Measurements from ENCODE around the gene C1GALT1. TPM values are rescaled to one million over a fixed set of nuclear protein-coding genes. Genes with fewer than 3 reads are reported as not detected.

The C1GALT1 gene
- total and polyA plus RNA-seq, 2 donors (not counting 3 experiments of a cell fraction or from before 2014, with no cell fraction given), result 18.3 to 31.1 TPM

- peaks cover 3% of the 10 kb centered on the region for H3K9me1 ChIP-seq (replicated peaks; ENCODE audit: control insufficient read depth, extremely low read depth, insufficient read depth, low read length)
- H3K27ac ChIP-seq (ENCODE audit: insufficient read depth, low read depth, low read length), result no peak overlapping the region
- H3K27me3 ChIP-seq (ENCODE audit: control insufficient read depth in 2 of 2, insufficient read depth in 2 of 2, low read length in 2 of 2), result no peaks in the 10 kb centered on the region
- H3K4me1 ChIP-seq (ENCODE audit: control insufficient read depth, extremely low read depth, insufficient read depth, low read length), result peaks cover 18% of the 10 kb centered on the region
- H3K9me3 ChIP-seq (replicated peaks; ENCODE audit: control insufficient read depth, insufficient read depth, low read length), result no peaks in the 10 kb centered on the region
- H2AFZ ChIP-seq (ENCODE audit: low read depth, low read length), result no peak overlapping the region
- H3K9ac ChIP-seq (replicated peaks; ENCODE audit: extremely low read depth, insufficient read depth, low read length), result no peak overlapping the region
- TF ChIP-seq MYC (IDR thresholded peaks at IDR 0.05; ENCODE audit: low read depth, low read length) (no peak), JUN (IDR thresholded peaks at IDR 0.05; ENCODE audit: borderline replicate concordance, insufficient read depth, insufficient read length, low read depth) (no peak), POLR2AphosphoS5 (IDR thresholded peaks at IDR 0.05; ENCODE audit: insufficient read depth, low read depth, low read length) (no peak), POLR2A (IDR thresholded peaks at IDR 0.05; ENCODE audit: low read depth, low read length) (no peak), FOS (IDR thresholded peaks at IDR 0.05; ENCODE audit: borderline replicate concordance, insufficient read depth, low read length) (no peak)
- DNase-seq (ENCODE audit: low read depth, low spot score), result no peak
- intact Hi-C loops (cut with micrococcal nuclease) (no loop called here), dilution Hi-C loops (cut with MboI; ENCODE audit: extremely low pct_ligation_motif_present, low sequenced_read_pairs) (no loop called here)
- H3K79me2 ChIP-seq (ENCODE audit: control insufficient read depth, insufficient read depth, low read length), result peaks cover 60% of the 10 kb centered on the region
- ChIA-PET CTCF (no interaction called here), POLR2A (no interaction called here)
- H3K36me3 ChIP-seq (ENCODE audit: control insufficient read depth in 2 of 2, extremely low read depth in 1 of 2, insufficient read depth in 2 of 2, low read length in 2 of 2), result no peaks in the 10 kb centered on the region
- no peak overlapping the region for H3K4me2 ChIP-seq (ENCODE audit: insufficient read depth, low read length)
- H4K20me1 ChIP-seq (replicated peaks; ENCODE audit: control insufficient read depth, extremely low read depth, insufficient read depth, low read length), result peaks cover 2% of the 10 kb centered on the region
- no peak overlapping the region for H3K4me3 ChIP-seq (replicated peaks in 1 of 3; ENCODE audit: insufficient read depth in 1 of 3, low read depth in 1 of 3, low read length in 3 of 3)
- no peak for FAIRE-seq
- no TSS peak for BruUV-seq (replicated peaks)
Observed at GRCh38 chr7:7185371-7185989, 3.1 kb downstream of the C1GALT1 start.

GRCh38 chr7:7188091-7188490 lies 5.7 kb downstream of the C1GALT1 start:
- no peak for FAIRE-seq
- no peak for TF ChIP-seq EZH2 (IDR thresholded peaks at IDR 0.05; ENCODE audit: borderline replicate concordance, low read depth, low read length, severe bottlenecking)
- H3K27me3 ChIP-seq (ENCODE audit: control insufficient read depth in 2 of 2, insufficient read depth in 2 of 2, low read length in 2 of 2), result no peaks in the 10 kb centered on the region
- peaks cover 85% of the 10 kb centered on the region for H3K79me2 ChIP-seq (ENCODE audit: control insufficient read depth, insufficient read depth, low read length)
- no peak overlapping the region for H3K4me2 ChIP-seq (ENCODE audit: insufficient read depth, low read length)
- no peak for DNase-seq (ENCODE audit: low read depth, low spot score)
- H3K36me3 ChIP-seq (ENCODE audit: control insufficient read depth in 2 of 2, extremely low read depth in 1 of 2, insufficient read depth in 2 of 2, low read length in 2 of 2), result no peaks in the 10 kb centered on the region
- dilution Hi-C loops (cut with MboI; ENCODE audit: extremely low pct_ligation_motif_present, low sequenced_read_pairs), result no loop called here
- ChIA-PET POLR2A (no interaction called here), CTCF (no interaction called here)
- no peak overlapping the region for H3K4me3 ChIP-seq (replicated peaks in 1 of 3; ENCODE audit: insufficient read depth in 1 of 3, low read depth in 1 of 3, low read length in 3 of 3)
- H4K20me1 ChIP-seq (replicated peaks; ENCODE audit: control insufficient read depth, extremely low read depth, insufficient read depth, low read length), result peaks cover 2% of the 10 kb centered on the region
- peaks cover 9% of the 10 kb centered on the region for H3K4me1 ChIP-seq (ENCODE audit: control insufficient read depth, extremely low read depth, insufficient read depth, low read length)
- no peak overlapping the region for H3K9ac ChIP-seq (replicated peaks; ENCODE audit: extremely low read depth, insufficient read depth, low read length)
- no TSS peak for BruUV-seq (replicated peaks)
- peaks cover 3% of the 10 kb centered on the region for H3K9me1 ChIP-seq (replicated peaks; ENCODE audit: control insufficient read depth, extremely low read depth, insufficient read depth, low read length)
- no peak overlapping the region for H2AFZ ChIP-seq (ENCODE audit: low read depth, low read length)
- H3K27ac ChIP-seq (ENCODE audit: insufficient read depth, low read depth, low read length), result no peak overlapping the region
- intact Hi-C loops (cut with micrococcal nuclease), result no loop called here
- H3K9me3 ChIP-seq (replicated peaks; ENCODE audit: control insufficient read depth, insufficient read depth, low read length), result no peaks in the 10 kb centered on the region

Data from endothelial cell of umbilical vein (primary cell).